H1 (cell line): Measurements from ENCODE around the gene SNX13. TPM values are rescaled to one million over a fixed set of nuclear protein-coding genes. Genes with fewer than 3 reads are reported as not detected.

Source experiments
- CTCF ChIA-PET: fragments of 300-600 bp; sonication (Branson Sonifier 250); formaldehyde crosslinking; loops from one replicate; lab custom pipeline; 2021; ENCODE audit not compliant: partially characterized antibody; lab: Charles Lee
- POLR2A ChIA-PET: fragments of 300-600 bp; sonication (Branson Sonifier 250); formaldehyde crosslinking; loops from one replicate; lab custom pipeline; 2021; ENCODE audit warnings: inconsistent platforms; ENCODE audit not compliant: partially characterized antibody; lab: Charles Lee
- DNase-seq, 2 experiments: peaks; one replicate each; pipeline versions ENCODE4 v3.0.0 to v3.0.0-alpha.2; 2010 to 2022; ENCODE audit warnings: low spot score in 2 of 2, low read depth in 1 of 2, mixed read lengths in 1 of 2
- FAIRE-seq: peaks from 2 replicates; lab custom pipeline; 2011; peaks lifted over from hg19 to GRCh38; lab: Jason Lieb, UNC
- H2AFZ ChIP-seq: 2 replicates; pipeline ENCODE4 v1.8.1; 2012; ENCODE audit warnings: low read length, inconsistent platforms
- H2AK5ac ChIP-seq: 2 replicates; pipeline ENCODE4 v1.6.1; 2013; ENCODE audit warnings: low read depth, low read length
- H2BK120ac ChIP-seq: replicated peaks from 2 replicates; pipeline ENCODE3; 2013; ENCODE audit warnings: low read depth, low read length, inconsistent platforms
- H2BK12ac ChIP-seq: 2 replicates; pipeline ENCODE4 v1.6.1; 2013; ENCODE audit warnings: low read depth, low read length
- H2BK15ac ChIP-seq: 2 replicates; pipeline ENCODE4 v1.6.1; 2013; ENCODE audit warnings: low read length
- H2BK20ac ChIP-seq: 2 replicates; pipeline ENCODE4 v1.6.1; 2013; ENCODE audit warnings: low read length
- H2BK5ac ChIP-seq: 2 replicates; pipeline ENCODE4 v1.6.1; 2013; ENCODE audit warnings: low read depth, low read length
- H3K14ac ChIP-seq: 2 replicates; pipeline ENCODE4 v1.6.1; 2013; ENCODE audit warnings: inconsistent platforms; ENCODE audit not compliant: insufficient read length
- H3K18ac ChIP-seq: 2 replicates; pipeline ENCODE4 v1.6.1; 2013; ENCODE audit warnings: low read length; ENCODE audit errors: extremely low read depth
- H3K23ac ChIP-seq: 2 replicates; pipeline ENCODE4 v1.6.1; 2013; ENCODE audit warnings: inconsistent platforms; ENCODE audit not compliant: insufficient read length
- H3K23me2 ChIP-seq: 2 replicates; pipeline ENCODE4 v1.6.1; 2013; ENCODE audit warnings: low read depth, low read length
- H3K27ac ChIP-seq: 2 replicates; pipeline ENCODE4 v1.6.1; 2011; ENCODE audit warnings: low read depth, low read length, inconsistent platforms
- H3K27me3 ChIP-seq, 4 experiments: replicated peaks in 1 of 4; 1 replicate in 1 of 4; 2 replicates in 3 of 4; pipeline versions ENCODE4 v1.6.1 to v1.8.1; 2011 to 2013; ENCODE audit warnings: low read length in 3 of 4, mild to moderate bottlenecking in 3 of 4, inconsistent platforms in 2 of 4, mixed read lengths in 2 of 4, moderate library complexity in 1 of 4; ENCODE audit not compliant: control insufficient read depth in 3 of 4, insufficient read depth in 3 of 4; ENCODE audit errors: extremely low read depth in 1 of 4
- H3K36me3 ChIP-seq, 4 experiments: 2 replicates each; pipeline versions ENCODE4 v1.6.1 to v1.8.1; 2011 to 2013; ENCODE audit warnings: mild to moderate bottlenecking in 4 of 4, low read length in 3 of 4, moderate library complexity in 2 of 4, control low read depth in 1 of 4, inconsistent platforms in 1 of 4; ENCODE audit not compliant: insufficient read depth in 4 of 4, control insufficient read depth in 2 of 4
- H3K4ac ChIP-seq: replicated peaks from 2 replicates; pipeline ENCODE3; 2013; ENCODE audit warnings: low read length, low read depth, mixed read lengths, inconsistent platforms; ENCODE audit not compliant: insufficient read length
- H3K4me1 ChIP-seq, 4 experiments: replicated peaks in 1 of 4; 1 replicate in 1 of 4; 2 replicates in 3 of 4; pipeline versions ENCODE4 v1.6.1 to v1.8.1; 2011 to 2013; ENCODE audit warnings: low read length in 3 of 4, inconsistent platforms in 2 of 4, mixed read lengths in 1 of 4; ENCODE audit not compliant: insufficient read depth in 4 of 4, control insufficient read depth in 3 of 4
- H3K4me2 ChIP-seq, 2 experiments: 2 replicates each; pipeline versions ENCODE4 v1.6.1 to v1.8.1; 2011 to 2013; ENCODE audit warnings: low read depth in 2 of 2, low read length in 2 of 2, control low read depth in 1 of 2, inconsistent platforms in 1 of 2, mild to moderate bottlenecking in 1 of 2; ENCODE audit not compliant: insufficient read depth in 1 of 2
- H3K4me3 ChIP-seq, 4 experiments: fragments of 200-600, 300-600 bp in 1 of 4; sonication (generic), shearing (Covaris generic), sonication (Bioruptor Twin) in 1 of 4; 2 replicates each; pipeline versions ENCODE4 v1.5.1 to v1.8.1; 2011 to 2016; ENCODE audit warnings: low read length in 4 of 4, low read depth in 3 of 4, control low read depth in 2 of 4, inconsistent platforms in 2 of 4, mild to moderate bottlenecking in 2 of 4, mixed read lengths in 1 of 4, moderate library complexity in 1 of 4; ENCODE audit not compliant: insufficient read depth in 2 of 4; ENCODE audit errors: extremely low read depth in 1 of 4
- H3K56ac ChIP-seq: replicated peaks from 2 replicates; pipeline ENCODE3; 2013; ENCODE audit warnings: low read depth, mild to moderate bottlenecking, mixed read lengths, low read length, inconsistent platforms; ENCODE audit not compliant: insufficient read length
- H3K79me1 ChIP-seq: 2 replicates; pipeline ENCODE4 v1.6.1; 2013; ENCODE audit warnings: low read depth, low read length, control low read depth
- H3K79me2 ChIP-seq, 2 experiments: 2 replicates each; pipeline versions ENCODE4 v1.6.1 to v1.8.1; 2012 to 2013; ENCODE audit warnings: low read length in 2 of 2, mild to moderate bottlenecking in 2 of 2, inconsistent platforms in 1 of 2; ENCODE audit not compliant: insufficient read depth in 2 of 2, control insufficient read depth in 1 of 2
- H3K9ac ChIP-seq, 4 experiments: replicated peaks in 1 of 4; 1 replicate in 1 of 4; 2 replicates in 3 of 4; pipeline versions ENCODE4 v1.6.1 to v1.8.1; 2011 to 2013; ENCODE audit warnings: low read depth in 3 of 4, low read length in 3 of 4, control low read depth in 2 of 4, mild to moderate bottlenecking in 2 of 4, moderate library complexity in 2 of 4, inconsistent platforms in 1 of 4; ENCODE audit errors: extremely low read depth in 1 of 4
- H3K9me3 ChIP-seq, 2 experiments: 2 replicates each; pipeline versions ENCODE4 v1.6.1 to v1.8.1; 2012 to 2013; ENCODE audit warnings: mild to moderate bottlenecking in 2 of 2, moderate library complexity in 2 of 2, control low read depth in 1 of 2, inconsistent platforms in 1 of 2, low read depth in 1 of 2, low read length in 1 of 2, mixed read lengths in 1 of 2; ENCODE audit not compliant: insufficient read depth in 2 of 2
- H4K20me1 ChIP-seq, 2 experiments: replicated peaks in 1 of 2; 2 replicates each; pipeline versions ENCODE3 to v1.8.1; 2011 to 2013; ENCODE audit warnings: inconsistent platforms in 2 of 2, low read length in 2 of 2, mild to moderate bottlenecking in 1 of 2; ENCODE audit not compliant: insufficient read depth in 2 of 2, control insufficient read depth in 1 of 2
- H4K5ac ChIP-seq: 2 replicates; pipeline ENCODE4 v1.6.1; 2013; ENCODE audit warnings: low read length, low read depth, mixed read lengths, inconsistent platforms; ENCODE audit not compliant: insufficient read length
- H4K8ac ChIP-seq: 2 replicates; pipeline ENCODE4 v1.8.0; 2013; ENCODE audit warnings: mild to moderate bottlenecking, moderate library complexity, low read length, inconsistent platforms; ENCODE audit not compliant: insufficient read depth; ENCODE audit errors: extremely low read depth
- H4K91ac ChIP-seq: replicated peaks from 2 replicates; pipeline ENCODE3; 2013; ENCODE audit warnings: low read length, mixed read lengths, inconsistent platforms; ENCODE audit not compliant: insufficient read length
- GABPA ChIP-seq: IDR thresholded peaks from 2 replicates; pipeline ENCODE4 v1.6.1; 2011; ENCODE audit warnings: mild to moderate bottlenecking, low read length, moderate library complexity, borderline replicate concordance; ENCODE audit not compliant: insufficient read depth
- polyA plus RNA-seq, 7 experiments: library from polyadenylated mRNA; depleted of rRNA in 3 of 7; stranded (reverse) in 5 of 7; unstranded in 2 of 7; fragments of >200 nt in 5 of 7; fragments of 200-250 nt in 2 of 7; gene quantifications; 1 replicate in 5 of 7; 2 replicates in 1 of 7; 4 replicates in 1 of 7; pipeline versions ENCODE4 v1.2.1 to v1.2.3, GENCODE V29; 2011 to 2013; ENCODE audit warnings: missing spikeins in 2 of 7, mixed read lengths in 2 of 7
- total RNA-seq: library from RNA; stranded (reverse); fragmentation: NEBNext Ultra II Directional; extraction: Animal tissue kit (Norgen Biotek cat#: 25700); gene quantifications from 2 replicates; pipeline ENCODE4 v1.2.1, GENCODE V29; 2021

Gene SNX13
- total and polyA plus RNA-seq, 2 of the 8 experiments (the other 6 are each of a cell fraction or from before 2014, with no cell fraction given): 5.5 to 27.4 TPM

DNA sequence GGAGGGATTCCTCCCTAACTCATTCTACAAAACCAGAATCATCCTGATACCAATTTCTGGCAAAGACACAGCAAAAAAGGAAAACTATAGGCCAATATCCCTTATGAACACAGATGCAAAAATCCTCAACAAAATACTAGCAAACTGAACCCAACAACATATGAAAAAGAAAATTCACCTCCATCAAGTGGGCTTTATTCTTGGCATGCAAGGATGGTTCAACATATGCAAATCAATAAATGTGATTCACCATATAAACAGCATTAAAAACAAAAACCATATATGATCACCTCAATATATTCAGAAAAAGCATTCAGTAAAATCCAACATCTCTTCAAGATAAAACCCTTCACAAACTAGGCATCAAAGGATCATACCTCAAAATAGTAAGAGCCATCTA lies 23.5 kb downstream of the SNX13 start:
- H3K27me3 ChIP-seq: no peaks in the 10 kb centered on the region
- H3K4me3 ChIP-seq: no peak overlapping the region
- H2BK5ac ChIP-seq: no peak overlapping the region
- H2AFZ ChIP-seq: no peak overlapping the region
- H3K27ac ChIP-seq: no peak overlapping the region
- no peak overlapping the region for H3K9ac ChIP-seq
- no peak for TF ChIP-seq GABPA
- no peaks in the 10 kb centered on the region for H3K23me2 ChIP-seq
- no peak overlapping the region for H3K4ac ChIP-seq
- no peak overlapping the region for H4K5ac ChIP-seq
- no peak overlapping the region for H3K23ac ChIP-seq
- no peak overlapping the region for H3K56ac ChIP-seq
- H2BK15ac ChIP-seq: no peak overlapping the region
- no peak for FAIRE-seq
- no peak for DNase-seq
- H3K79me2 ChIP-seq: peaks cover 0 to 100% of the 10 kb centered on the region in 2 experiments; a peak in 3 of 4 replicates
- no peak overlapping the region for H3K14ac ChIP-seq
- H3K36me3 ChIP-seq: no peaks in the 10 kb centered on the region
- H4K8ac ChIP-seq: no peak overlapping the region
- H4K20me1 ChIP-seq: no peaks in the 10 kb centered on the region
- no peak overlapping the region for H2BK120ac ChIP-seq
- H4K91ac ChIP-seq: no peak overlapping the region
- H2BK12ac ChIP-seq: no peak overlapping the region
- CTCF ChIA-PET: no interaction called here
- H3K79me1 ChIP-seq: no peaks in the 10 kb centered on the region
- H2AK5ac ChIP-seq: no peak overlapping the region
- H3K9me3 ChIP-seq: no peaks in the 10 kb centered on the region
- H3K18ac ChIP-seq: no peak overlapping the region
- no peak overlapping the region for H3K4me2 ChIP-seq
- POLR2A ChIA-PET: no interaction called here
- peaks cover 2 to 13% (median 8%) of the 10 kb centered on the region in 4 experiments; a peak in 4 of 7 replicates for H3K4me1 ChIP-seq
- H2BK20ac ChIP-seq: no peak overlapping the region
